ENCODE measurements around the gene RNASE7.
"Not testable (repeated sequence)": the region's sequence is repeated elsewhere in the genome, so short reads cannot be mapped to it uniquely, and the experiment has no call there.

Gene RNASE7

GRCh38 chr14:21041676-21042433 is at the start of gene RNASE7:
Gene RNASE7, plus strand, starts transcription at chr14:21042362. Its CDS starts 631 bp downstream, at chr14:21042993.
- no peak for DNase-seq

GRCh38 chr14:20996521-20996920 is 45.6 kb upstream of the RNASE7 start:
- no peak for DNase-seq

- no peak for DNase-seq
These were observed 45.0 kb upstream of the RNASE7 start for GRCh38 chr14:20997115-20997514.

- DNase-seq: no peak
These were observed 44.6 kb upstream of the RNASE7 start for GRCh38 chr14:20997564-20997963.

- DNase-seq: no peak
These were observed 44.0 kb upstream of the RNASE7 start for GRCh38 chr14:20998139-20998538.

- no peak for DNase-seq
These were observed 43.3 kb upstream of the RNASE7 start, which contains the start of gene SLC39A2 for GRCh38 chr14:20998674-20999366. Gene SLC39A2, plus strand, starts transcription at chr14:20999293. Its CDS starts 154 bp downstream, at chr14:20999447.

- DNase-seq: no peak
These were observed 42.6 kb upstream of the RNASE7 start for GRCh38 chr14:20999591-20999990.

GRCh38 chr14:21001218-21001617 is 40.9 kb upstream of the RNASE7 start:
- DNase-seq: no peak

- DNase-seq: no peak
These were observed 38.3 kb upstream of the RNASE7 start for GRCh38 chr14:21003788-21004346.

GRCh38 chr14:21009721-21010120 is 32.4 kb upstream of the RNASE7 start:
- not testable (repeated sequence) for DNase-seq

GRCh38 chr14:21011136-21011535 is 31.0 kb upstream of the RNASE7 start:
- no peak for DNase-seq

GRCh38 chr14:21014761-21015190 is 27.4 kb upstream of the RNASE7 start:
- no peak for DNase-seq

- no peak for DNase-seq
These were observed 26.9 kb upstream of the RNASE7 start for GRCh38 chr14:21015312-21015711.

- no peak for DNase-seq
These were observed 25.6 kb upstream of the RNASE7 start for GRCh38 chr14:21016413-21017190.

GRCh38 chr14:21017528-21018245 is 24.5 kb upstream of the RNASE7 start:
- no peak for DNase-seq

- DNase-seq: no peak
These were observed 23.9 kb upstream of the RNASE7 start for GRCh38 chr14:21018286-21018685.

- no peak for DNase-seq
These were observed 23.4 kb upstream of the RNASE7 start for GRCh38 chr14:21018781-21019180.

- no peak for DNase-seq
These were observed 22.8 kb upstream of the RNASE7 start for GRCh38 chr14:21019366-21019765.

- no peak for DNase-seq
These were observed 21.1 kb upstream of the RNASE7 start for GRCh38 chr14:21020977-21021545.

- DNase-seq: no peak
These were observed 19.5 kb upstream of the RNASE7 start for GRCh38 chr14:21022686-21023085.

GRCh38 chr14:21023174-21023573 is 19.0 kb upstream of the RNASE7 start:
- no peak for DNase-seq
